HK-2 (cell line): ENCODE data around the gene SCAMP3.
"Not testable (repeated sequence)": the region's sequence is repeated elsewhere in the genome, so short reads cannot be mapped to it uniquely, and the experiment has no call there.

ENCODE experiments used
- DNase-seq: peaks from one replicate; pipeline ENCODE4 v3.0.0-alpha.2; 2018; ENCODE audit not compliant: unreplicated experiment

Gene SCAMP3

DNA sequence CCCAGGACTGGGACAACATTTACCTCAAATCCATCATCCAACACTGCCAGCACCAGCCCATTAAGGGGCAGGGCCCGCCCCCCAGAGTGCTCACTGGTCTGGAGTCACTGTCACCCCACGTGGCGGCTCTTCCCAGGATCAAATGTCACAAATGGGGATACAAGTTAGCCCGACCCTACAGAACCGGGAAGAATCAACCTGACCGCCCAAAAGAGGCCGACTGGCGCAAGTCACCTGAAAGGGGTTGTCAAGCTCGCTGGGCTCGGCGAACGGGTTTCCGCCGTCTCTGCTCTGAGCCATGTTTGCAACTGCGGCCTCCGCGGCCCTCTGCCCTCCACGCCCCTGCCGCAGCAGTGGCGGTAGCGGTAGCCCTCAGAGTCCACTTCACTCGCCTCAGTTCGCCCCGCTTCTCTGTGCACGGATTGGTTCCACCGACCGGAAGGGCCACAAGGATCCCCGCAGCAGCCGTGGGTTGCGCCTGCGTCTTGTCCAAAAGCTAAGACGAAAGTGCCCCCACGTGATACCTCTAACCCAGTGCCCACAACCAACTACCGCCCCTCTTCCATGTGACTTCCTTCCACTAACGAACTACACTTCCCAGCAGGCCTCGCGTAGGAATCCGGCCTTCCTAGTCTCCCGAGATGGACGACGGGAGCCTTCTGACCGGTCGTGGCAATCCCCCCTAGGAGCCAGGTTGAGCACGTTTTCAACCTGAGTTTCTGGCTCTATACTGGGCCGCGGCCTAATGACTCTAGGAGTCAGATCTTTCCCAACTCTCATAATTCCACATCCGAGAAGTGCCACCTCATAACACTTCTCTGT, at the start of gene SCAMP3:
TSS of gene SCAMP3 (minus strand) at position 509 of the 822 bp plus-strand sequence. CDS start at position 300, 209 bp downstream.
- DNase-seq = peak; percentile 98

DNA sequence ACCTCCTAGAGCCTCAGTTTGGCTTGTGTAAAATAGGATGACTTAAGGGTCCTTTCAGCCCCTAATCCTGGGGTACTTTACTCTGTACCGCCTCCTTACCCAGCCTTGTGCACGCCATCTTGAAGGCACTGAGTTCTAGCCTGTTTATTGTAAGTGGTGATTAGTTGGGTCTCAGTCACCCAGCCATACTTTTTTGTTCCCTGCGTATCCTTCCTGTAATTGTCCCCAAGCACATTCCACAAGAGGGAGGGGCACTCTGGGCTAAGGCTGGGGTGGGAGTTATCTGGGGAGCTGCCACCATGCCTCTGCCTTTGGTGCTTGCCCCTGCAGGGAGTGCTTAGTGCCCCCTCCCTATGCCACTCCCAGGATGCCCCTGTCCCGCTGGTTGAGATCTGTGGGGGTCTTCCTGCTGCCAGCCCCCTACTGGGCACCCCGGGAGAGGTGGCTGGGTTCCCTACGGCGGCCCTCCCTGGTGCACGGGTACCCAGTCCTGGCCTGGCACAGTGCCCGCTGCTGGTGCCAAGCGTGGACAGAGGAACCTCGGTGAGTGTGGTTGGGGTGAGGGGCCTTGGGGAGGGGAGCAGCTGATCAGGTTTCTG, 47.4 kb upstream of the SCAMP3 start:
- no peak for DNase-seq

DNA sequence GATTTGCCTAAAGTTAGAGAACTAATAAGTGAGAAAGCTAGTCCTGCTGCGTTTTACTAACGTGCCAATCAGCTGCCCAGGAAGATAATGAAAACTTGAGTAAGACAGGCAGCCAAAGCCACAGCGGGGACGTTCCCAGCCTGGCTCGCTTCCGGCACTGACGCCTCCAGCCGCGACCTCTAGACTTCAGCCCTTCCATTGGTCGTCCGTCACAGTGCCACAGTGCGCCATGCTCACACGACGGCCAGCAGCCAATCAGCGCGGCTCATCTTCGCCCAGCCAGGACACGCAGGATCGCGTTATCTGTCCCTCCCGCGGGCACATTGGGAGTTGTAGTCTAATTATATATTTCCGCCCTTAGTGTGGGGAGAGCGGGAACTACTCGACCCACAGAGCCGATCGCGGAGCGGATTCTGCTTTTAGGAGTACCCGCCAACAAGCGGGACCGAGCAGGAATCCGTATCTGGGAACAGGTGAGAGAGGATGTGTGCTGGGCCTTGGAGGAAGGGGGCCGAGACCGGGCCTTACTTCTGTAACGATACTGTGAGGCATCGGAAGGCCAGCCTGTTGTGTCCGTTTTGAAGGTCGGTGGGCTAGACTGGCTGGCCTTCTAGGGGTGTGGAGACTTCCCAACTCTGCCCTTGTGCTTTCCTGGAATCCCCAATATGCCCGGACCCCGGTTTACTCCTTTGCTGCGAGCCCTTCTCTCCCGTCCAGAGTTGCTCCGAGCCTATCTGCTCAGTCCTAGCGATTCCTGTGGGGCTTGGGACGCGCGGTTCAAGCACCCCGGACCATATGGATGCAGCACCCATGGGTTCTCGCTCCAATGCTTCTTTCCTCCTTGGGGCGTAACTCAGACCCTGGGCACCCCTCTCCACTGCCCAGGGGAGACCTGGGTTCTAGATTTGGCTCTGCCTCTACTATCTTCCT, 46.6 kb upstream of the SCAMP3 start, which contains the start of gene FDPS:
TSS of gene FDPS (plus strand) at position 374 of the 930 bp plus-strand sequence. CDS start 924 bp downstream, outside the sequence.
- DNase-seq = peak; percentile 99

GRCh38 chr1:155307247-155307740, 45.1 kb upstream of the SCAMP3 start:
- DNase-seq = no peak

DNA sequence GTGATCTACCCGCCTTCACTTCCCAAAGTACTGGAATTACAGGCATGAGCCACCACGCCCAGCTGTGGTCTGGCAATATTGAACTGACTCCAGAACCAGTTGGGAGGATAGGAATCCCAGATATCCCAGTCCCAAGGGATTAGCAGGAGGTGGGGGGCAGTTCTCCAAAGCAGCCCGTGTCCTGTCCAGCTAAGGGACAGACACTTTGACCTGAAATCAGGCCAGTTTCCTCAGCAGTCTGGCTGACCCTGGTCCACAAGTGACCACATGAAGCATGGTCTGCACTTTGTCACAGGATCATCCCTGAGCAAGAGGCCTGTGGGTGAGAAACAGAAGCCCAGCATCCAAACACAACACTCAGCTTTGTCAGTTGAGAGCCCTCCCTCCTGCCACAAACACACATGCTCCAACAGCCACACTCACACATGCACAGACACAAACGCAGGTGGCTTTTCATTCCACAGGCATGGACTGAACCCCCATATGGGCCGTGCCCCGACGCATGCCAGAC, 43.8 kb upstream of the SCAMP3 start:
- no peak for DNase-seq

GRCh38 chr1:155304558-155305063, 42.5 kb upstream of the SCAMP3 start:
- DNase-seq = no peak

- DNase-seq = no peak
These were observed 39.2 kb upstream of the SCAMP3 start, which contains the start of gene PKLR for GRCh38 chr1:155301342-155301841. TSS of gene PKLR (minus strand) at chr1:155301438. CDS start at chr1:155301395, 43 bp downstream.

GRCh38 chr1:155300553-155301329, 38.6 kb upstream of the SCAMP3 start:
- DNase-seq = no peak

GRCh38 chr1:155300024-155300423, 37.9 kb upstream of the SCAMP3 start:
- DNase-seq = no peak

- no peak for DNase-seq
These were observed 35.2 kb upstream of the SCAMP3 start for GRCh38 chr1:155297384-155297783.

GRCh38 chr1:155296661-155297060, 34.5 kb upstream of the SCAMP3 start:
- DNase-seq = no peak

GRCh38 chr1:155295942-155296267, 33.7 kb upstream of the SCAMP3 start:
- DNase-seq = no peak

- DNase-seq = no peak
These were observed 33.2 kb upstream of the SCAMP3 start for GRCh38 chr1:155295183-155295941.

GRCh38 chr1:155294520-155295182, 32.5 kb upstream of the SCAMP3 start:
- DNase-seq = no peak

GRCh38 chr1:155293086-155293749, 31.1 kb upstream of the SCAMP3 start:
- DNase-seq = no peak

DNA sequence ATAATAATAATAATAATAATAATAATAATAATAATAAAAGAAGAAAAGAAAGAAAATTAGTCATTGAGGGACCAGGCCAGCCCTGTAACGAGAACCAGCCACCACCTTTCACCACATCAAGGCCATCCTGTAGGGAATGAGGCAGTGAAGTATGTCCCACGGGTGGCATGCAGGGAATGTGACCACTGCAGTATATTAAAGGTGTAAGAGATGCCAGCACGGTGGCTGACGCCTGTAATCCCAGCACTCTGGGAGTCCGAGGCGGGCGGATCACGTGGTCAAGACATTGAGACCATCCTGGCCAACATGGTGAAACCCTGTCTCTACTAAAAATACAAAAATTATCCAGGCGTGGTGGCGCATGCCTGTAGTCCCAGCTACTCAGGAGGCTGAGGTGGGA, 28.8 kb upstream of the SCAMP3 start:
- not testable (repeated sequence) for DNase-seq

DNA sequence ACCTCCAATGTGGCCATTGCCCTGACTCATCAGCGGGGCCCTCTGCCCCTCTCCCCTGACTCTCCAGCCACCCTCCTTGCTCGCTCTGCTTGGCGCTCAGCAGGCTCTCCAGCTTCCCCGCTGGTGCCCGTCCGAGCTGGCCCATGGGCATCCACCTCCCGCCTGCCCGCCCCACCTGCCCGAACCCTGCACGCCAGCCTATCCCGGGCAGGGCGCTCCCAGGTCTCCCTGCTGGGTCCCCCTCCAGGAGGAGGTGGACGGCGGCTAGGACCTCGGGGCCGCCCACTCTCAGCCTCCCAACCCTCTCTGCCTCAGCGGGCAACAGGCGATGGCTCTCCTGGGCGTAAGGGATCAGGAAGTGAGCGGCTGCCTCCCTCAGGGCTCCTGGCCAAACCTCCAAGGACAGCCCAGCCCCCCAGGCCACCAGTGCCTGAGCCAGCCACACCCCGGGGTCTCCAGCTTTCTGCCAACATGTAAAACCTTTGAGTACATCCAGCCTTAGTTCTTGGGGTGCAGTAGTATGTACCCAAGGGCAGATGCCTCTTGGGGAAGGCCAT, 25.9 kb upstream of the SCAMP3 start:
- DNase-seq = no peak

DNA sequence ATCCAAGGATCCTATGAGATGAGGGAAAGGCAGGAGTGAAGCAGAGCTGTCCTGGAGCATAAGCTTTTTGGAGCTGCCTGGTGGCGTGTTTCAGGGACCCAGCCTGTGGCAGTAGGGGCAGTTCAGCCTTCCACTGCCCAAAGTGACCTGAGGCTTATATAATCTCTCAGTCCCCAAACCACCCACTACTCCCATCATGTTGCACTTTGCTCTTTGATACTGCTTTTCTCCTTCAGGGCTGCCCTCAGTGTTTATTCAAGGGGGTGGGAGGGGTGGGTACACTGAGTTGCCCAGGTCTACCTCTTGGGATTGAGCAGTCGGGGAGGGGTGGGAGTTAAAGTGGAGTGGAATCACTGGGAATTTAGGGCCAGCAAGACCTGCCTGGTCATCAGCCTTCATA, 24.4 kb upstream of the SCAMP3 start:
- no peak for DNase-seq
